Peyer's patch (tissue), 4 donors: ENCODE data around the gene DNM3. TPM values are rescaled to one million over a fixed set of nuclear protein-coding genes. Genes with fewer than 3 reads are reported as not detected.

Source experiments
- DNase-seq, 3 donors: peaks; one replicate each; pipeline ENCODE4 v3.0.0-alpha.2; 2017 to 2019
- H3K27ac ChIP-seq, 4 donors: fragments of 200-600 bp; sonication (generic); one replicate each; pipeline ENCODE4 v1.5.1; 2016 to 2019
- H3K27me3 ChIP-seq, 2 donors: fragments of 200-600 bp; sonication (generic); one replicate each; pipeline ENCODE4 v1.5.1; 2019
- H3K36me3 ChIP-seq, 3 donors: fragments of 200-600 bp; sonication (generic); one replicate each; pipeline ENCODE4 v1.5.1; 2016 to 2019
- H3K4me1 ChIP-seq, 4 donors: fragments of 200-600 bp; sonication (generic); one replicate each; pipeline ENCODE4 v1.5.1; 2016 to 2019
- H3K4me3 ChIP-seq, 4 donors: fragments of 200-600 bp; sonication (generic); 1 replicate in 3 of 4; 2 replicates in 1 of 4; pipeline ENCODE4 v1.5.1; 2016 to 2019; ENCODE audit warnings: mild to moderate bottlenecking in 1 of 4
- H3K9me3 ChIP-seq, 4 donors: fragments of 200-600 bp; sonication (generic); one replicate each; pipeline ENCODE4 v1.5.1; 2016 to 2019; ENCODE audit warnings: mild to moderate bottlenecking in 1 of 4
- CTCF ChIP-seq, 6 experiments: fragments of 450-650 bp in 4 of 6; fragments of 200-600 bp in 2 of 6; sonication (generic) in 1 of 6; IDR thresholded peaks; one replicate each; pipeline ENCODE4 v1.5.1; 2017 to 2019; ENCODE audit warnings: antibody characterized with exemption in 6 of 6, mild to moderate bottlenecking in 3 of 6, moderate library complexity in 1 of 6
- POLR2A ChIP-seq, 2 donors: fragments of 450-650 bp; IDR thresholded peaks; one replicate each; pipeline ENCODE4 v1.5.1; 2017; ENCODE audit warnings: antibody characterized with exemption in 2 of 2, mild to moderate bottlenecking in 2 of 2, moderate library complexity in 2 of 2
- total RNA-seq, 4 donors: library from RNA; depleted of rRNA; stranded (reverse); fragments of >200 nt; gene quantifications; one replicate each; pipeline ENCODE4 v1.1.0, GENCODE V29; 2016

Gene DNM3
- total RNA-seq, 4 donors from 2014 or later: 1.4 to 11.6 (median 2.0) TPM

GRCh38 chr1:172266528-172267174 lies 425.4 kb downstream of the DNM3 start:
- no peaks in the 10 kb centered on the region for H3K9me3 ChIP-seq
- no peak overlapping the region for H3K27ac ChIP-seq
- H3K27me3 ChIP-seq: no peaks in the 10 kb centered on the region
- H3K4me3 ChIP-seq: no peak overlapping the region
- TF ChIP-seq CTCF (IDR thresholded peaks at IDR 0.05) (no peak), POLR2A (IDR thresholded peaks at IDR 0.05) (no peak)
- H3K36me3 ChIP-seq: no peaks in the 10 kb centered on the region
- DNase-seq: no peak
- H3K4me1 ChIP-seq: no peaks in the 10 kb centered on the region

- TF ChIP-seq POLR2A (IDR thresholded peaks at IDR 0.05) (no peak), CTCF (IDR thresholded peaks at IDR 0.05) (no peak)
- Histone ChIP-seq H3K27ac (no peak overlapping the region), H3K27me3 (no peaks in the 10 kb centered on the region), H3K4me1 (no peaks in the 10 kb centered on the region), H3K36me3 (no peaks in the 10 kb centered on the region), H3K4me3 (no peak overlapping the region), H3K9me3 (no peaks in the 10 kb centered on the region)
- no peak for DNase-seq
Observed at GRCh38 chr1:172268237-172268636, 426.9 kb downstream of the DNM3 start.

- H3K27ac ChIP-seq: no peak overlapping the region
- H3K4me1 ChIP-seq: no peaks in the 10 kb centered on the region
- H3K27me3 ChIP-seq: no peaks in the 10 kb centered on the region
- H3K36me3 ChIP-seq: no peaks in the 10 kb centered on the region
- H3K9me3 ChIP-seq: no peaks in the 10 kb centered on the region
- no peak for DNase-seq
- no peak overlapping the region for H3K4me3 ChIP-seq
- no peak for TF ChIP-seq POLR2A (IDR thresholded peaks at IDR 0.05)
- no peak for TF ChIP-seq CTCF (IDR thresholded peaks at IDR 0.05)
Observed at GRCh38 chr1:172269084-172269483, 427.8 kb downstream of the DNM3 start.

GRCh38 chr1:172269644-172270043 lies 428.3 kb downstream of the DNM3 start:
- Histone ChIP-seq H3K27me3 (no peaks in the 10 kb centered on the region), H3K27ac (no peak overlapping the region), H3K9me3 (no peaks in the 10 kb centered on the region), H3K4me3 (no peak overlapping the region), H3K4me1 (no peaks in the 10 kb centered on the region), H3K36me3 (no peaks in the 10 kb centered on the region)
- DNase-seq: no peak
- TF ChIP-seq POLR2A (IDR thresholded peaks at IDR 0.05): no peak
- no peak for TF ChIP-seq CTCF (IDR thresholded peaks at IDR 0.05)

GRCh38 chr1:172270605-172271004 lies 429.3 kb downstream of the DNM3 start:
- Histone ChIP-seq H3K9me3 (no peaks in the 10 kb centered on the region), H3K27me3 (no peaks in the 10 kb centered on the region), H3K4me3 (no peak overlapping the region), H3K36me3 (no peaks in the 10 kb centered on the region), H3K4me1 (no peaks in the 10 kb centered on the region), H3K27ac (no peak overlapping the region)
- DNase-seq: no peak
- no peak for TF ChIP-seq POLR2A (IDR thresholded peaks at IDR 0.05)
- no peak for TF ChIP-seq CTCF (IDR thresholded peaks at IDR 0.05)

GRCh38 chr1:172272087-172272486 lies 430.8 kb downstream of the DNM3 start:
- no peak for TF ChIP-seq CTCF (IDR thresholded peaks at IDR 0.05)
- no peak for TF ChIP-seq POLR2A (IDR thresholded peaks at IDR 0.05)
- no peak for DNase-seq
- H3K36me3 ChIP-seq: no peaks in the 10 kb centered on the region
- no peaks in the 10 kb centered on the region for H3K27me3 ChIP-seq
- no peaks in the 10 kb centered on the region for H3K9me3 ChIP-seq
- no peaks in the 10 kb centered on the region for H3K4me1 ChIP-seq
- H3K4me3 ChIP-seq: no peak overlapping the region
- no peak overlapping the region for H3K27ac ChIP-seq
